Muscle layer of colon (tissue), 2 donors: ENCODE data around the gene CDYL.

Source experiments
- H3K27ac ChIP-seq: one replicate; pipeline ENCODE4 v1.7.0; 2013; ENCODE audit warnings: low read depth, mild to moderate bottlenecking, low read length, moderate library complexity
- H3K27me3 ChIP-seq, 2 donors: one replicate each; pipeline ENCODE4 v1.7.0; 2013; ENCODE audit warnings: low read length in 2 of 2, mild to moderate bottlenecking in 2 of 2; ENCODE audit not compliant: insufficient read depth in 2 of 2, control insufficient read depth in 1 of 2
- H3K36me3 ChIP-seq: one replicate; pipeline ENCODE4 v1.7.0; 2013; ENCODE audit warnings: mild to moderate bottlenecking, low read length; ENCODE audit not compliant: insufficient read depth
- H3K4me1 ChIP-seq: one replicate; pipeline ENCODE4 v1.7.0; 2013; ENCODE audit warnings: mild to moderate bottlenecking, low read length; ENCODE audit not compliant: insufficient read depth
- H3K4me3 ChIP-seq, 2 donors: one replicate each; pipeline ENCODE4 v1.7.0; 2013; ENCODE audit warnings: low read length in 2 of 2, low read depth in 1 of 2, mild to moderate bottlenecking in 1 of 2, moderate library complexity in 1 of 2
- H3K9ac ChIP-seq: one replicate; pipeline ENCODE4 v1.7.0; 2013; ENCODE audit warnings: low read length
- H3K9me3 ChIP-seq: one replicate; pipeline ENCODE4 v1.7.0; 2013; ENCODE audit warnings: mild to moderate bottlenecking, low read length
- donor health status: abdominal sarcoma.
- donor health status: Adenocarcinoma of cecum.

Gene CDYL

GRCh38 chr6:4931530-4932227 lies 155.5 kb downstream of the CDYL start:
- Histone ChIP-seq H3K27ac (no peak overlapping the region), H3K9me3 (no peaks in the 10 kb centered on the region), H3K9ac (no peak overlapping the region), H3K4me3 (no peak overlapping the region), H3K4me1 (peaks cover 28% of the 10 kb centered on the region), H3K36me3 (peaks cover 7% of the 10 kb centered on the region), H3K27me3 (no peaks in the 10 kb centered on the region)

GRCh38 chr6:4932228-4932903 lies 156.2 kb downstream of the CDYL start:
- Histone ChIP-seq H3K9ac (no peak overlapping the region), H3K9me3 (no peaks in the 10 kb centered on the region), H3K4me1 (peaks cover 28% of the 10 kb centered on the region), H3K27me3 (no peaks in the 10 kb centered on the region), H3K27ac (no peak overlapping the region), H3K36me3 (peaks cover 7% of the 10 kb centered on the region), H3K4me3 (no peak overlapping the region)

DNA sequence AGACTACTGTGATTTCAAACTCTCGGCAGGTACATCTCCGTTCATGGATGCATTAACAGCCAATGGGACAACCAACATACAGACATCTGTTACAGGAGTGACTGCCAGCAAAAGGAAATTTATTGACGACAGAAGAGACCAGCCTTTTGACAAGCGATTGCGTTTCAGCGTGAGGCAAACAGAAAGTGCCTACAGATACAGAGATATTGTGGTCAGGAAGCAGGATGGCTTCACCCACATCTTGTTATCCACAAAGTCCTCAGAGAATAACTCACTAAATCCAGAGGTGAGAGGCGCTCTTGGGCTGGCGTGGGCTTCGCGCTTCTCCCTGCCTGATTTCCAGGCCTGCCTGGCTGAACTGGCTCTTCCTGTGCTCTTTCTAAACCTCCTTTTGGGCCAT lies 159.3 kb downstream of the CDYL start:
- no peaks in the 10 kb centered on the region for H3K27me3 ChIP-seq
- H3K4me1 ChIP-seq, result peaks cover 19% of the 10 kb centered on the region
- H3K9ac ChIP-seq, result no peak overlapping the region
- no peaks in the 10 kb centered on the region for H3K9me3 ChIP-seq
- no peak overlapping the region for H3K27ac ChIP-seq
- no peak overlapping the region for H3K4me3 ChIP-seq
- peaks cover 7% of the 10 kb centered on the region for H3K36me3 ChIP-seq

GRCh38 chr6:4935975-4936680 lies 159.9 kb downstream of the CDYL start:
- H3K9me3 ChIP-seq, result no peaks in the 10 kb centered on the region
- no peak overlapping the region for H3K27ac ChIP-seq
- H3K4me3 ChIP-seq, result no peak overlapping the region
- no peak overlapping the region for H3K9ac ChIP-seq
- H3K4me1 ChIP-seq, result peaks cover 12% of the 10 kb centered on the region
- H3K27me3 ChIP-seq, result no peaks in the 10 kb centered on the region
- peaks cover 7% of the 10 kb centered on the region for H3K36me3 ChIP-seq

- Histone ChIP-seq H3K27ac (no peak overlapping the region), H3K36me3 (peaks cover 7% of the 10 kb centered on the region), H3K9me3 (no peaks in the 10 kb centered on the region), H3K4me1 (peaks cover 8% of the 10 kb centered on the region), H3K27me3 (no peaks in the 10 kb centered on the region), H3K4me3 (no peak overlapping the region), H3K9ac (no peak overlapping the region)
Measured at GRCh38 chr6:4936681-4937041, 160.5 kb downstream of the CDYL start.

DNA sequence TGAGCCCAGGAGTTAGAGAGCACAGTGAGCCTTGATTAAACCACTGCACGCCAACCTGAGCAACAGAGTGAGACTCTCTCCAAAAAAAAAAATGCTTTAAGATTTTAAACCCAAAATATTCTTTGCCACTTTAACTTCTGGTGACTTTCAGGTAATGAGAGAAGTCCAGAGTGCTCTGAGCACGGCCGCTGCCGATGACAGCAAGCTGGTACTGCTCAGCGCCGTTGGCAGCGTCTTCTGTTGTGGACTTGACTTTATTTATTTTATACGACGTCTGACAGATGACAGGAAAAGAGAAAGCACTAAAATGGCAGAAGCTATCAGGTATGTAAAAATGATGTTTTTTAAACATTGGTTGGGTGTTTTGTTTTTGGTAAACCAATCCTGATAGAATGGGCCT lies 161.2 kb downstream of the CDYL start:
- Histone ChIP-seq H3K9ac (no peak overlapping the region), H3K4me3 (no peak overlapping the region), H3K27ac (no peak overlapping the region), H3K27me3 (no peaks in the 10 kb centered on the region), H3K9me3 (no peaks in the 10 kb centered on the region), H3K36me3 (peaks cover 7% of the 10 kb centered on the region), H3K4me1 (peaks cover 9% of the 10 kb centered on the region)

GRCh38 chr6:4939241-4939640 lies 163.0 kb downstream of the CDYL start:
- Histone ChIP-seq H3K9me3 (no peaks in the 10 kb centered on the region), H3K4me1 (peaks cover 19% of the 10 kb centered on the region), H3K36me3 (peaks cover 7% of the 10 kb centered on the region), H3K9ac (no peak overlapping the region), H3K4me3 (no peak overlapping the region), H3K27ac (no peak overlapping the region), H3K27me3 (no peaks in the 10 kb centered on the region)

- H3K4me1 ChIP-seq, result peaks cover 19% of the 10 kb centered on the region
- H3K36me3 ChIP-seq, result peaks cover 15% of the 10 kb centered on the region
Measured at GRCh38 chr6:4940416-4940815, 164.2 kb downstream of the CDYL start.

GRCh38 chr6:4941782-4942672 lies 165.8 kb downstream of the CDYL start:
- H3K4me1 ChIP-seq, result peaks cover 19% of the 10 kb centered on the region
- no peaks in the 10 kb centered on the region for H3K9me3 ChIP-seq
- no peak overlapping the region for H3K4me3 ChIP-seq
- H3K9ac ChIP-seq, result no peak overlapping the region
- H3K36me3 ChIP-seq, result peaks cover 18% of the 10 kb centered on the region
- no peak overlapping the region for H3K27ac ChIP-seq
- H3K27me3 ChIP-seq, result no peaks in the 10 kb centered on the region

More at GRCh38 chr6:4940416-4940815, 164.2 kb downstream of the CDYL start:
- Histone ChIP-seq H3K27ac (no peak overlapping the region), H3K9me3 (no peaks in the 10 kb centered on the region), H3K27me3 (no peaks in the 10 kb centered on the region), H3K9ac (no peak overlapping the region), H3K4me3 (no peak overlapping the region)

- Histone ChIP-seq H3K4me3 (no peak overlapping the region), H3K4me1 (peaks cover 19% of the 10 kb centered on the region), H3K27ac (no peak overlapping the region), H3K9me3 (no peaks in the 10 kb centered on the region), H3K36me3 (peaks cover 18% of the 10 kb centered on the region), H3K27me3 (no peaks in the 10 kb centered on the region), H3K9ac (no peak overlapping the region)
Measured at GRCh38 chr6:4942673-4943009, 166.4 kb downstream of the CDYL start.

GRCh38 chr6:4943716-4944115 lies 167.5 kb downstream of the CDYL start:
- H3K9ac ChIP-seq, result no peak overlapping the region
- H3K4me3 ChIP-seq, result no peak overlapping the region
- H3K9me3 ChIP-seq, result no peaks in the 10 kb centered on the region
- peaks cover 25% of the 10 kb centered on the region for H3K36me3 ChIP-seq
- H3K4me1 ChIP-seq, result peaks cover 19% of the 10 kb centered on the region
- no peaks in the 10 kb centered on the region for H3K27me3 ChIP-seq
- H3K27ac ChIP-seq, result no peak overlapping the region
